Right ventricle myocardium inferior (tissue), 1 donor: ENCODE measurements around the gene LRRC23. TPM values are rescaled to one million over a fixed set of nuclear protein-coding genes. Genes with fewer than 3 reads are reported as not detected.
"Not testable (repeated sequence)": the region's sequence is repeated elsewhere in the genome, so short reads cannot be mapped to it uniquely, and the experiment has no call there.

Experiments
- ATAC-seq: fragments of 200-7000 bp; cut with Tn5 transposase; one replicate; pipeline ENCODE4 v1.9.1; 2020; ENCODE audit warnings: mild to moderate bottlenecking, moderate library complexity
- DNase-seq: peaks from one replicate; pipeline ENCODE4 v3.0.0; 2021; ENCODE audit errors: missing footprints
- intact Hi-C: fragments of 100-400 bp; cut with DNase I; formaldehyde crosslinking; loops from one replicate; pipeline ENCODE4 v1.11.0; 2022
- total RNA-seq: library from RNA; stranded (reverse); fragmentation: NEBNext Ultra II Directional; extraction: Animal tissue kit (Norgen Biotek cat#: 25700); gene quantifications from one replicate; pipeline ENCODE4 v1.2.1, GENCODE V29; 2021
- donor health status: DM: no; HTN: yes; CAD: no; lungs with severe emphysema.

The LRRC23 gene
- total RNA-seq, 1 donor from 2014 or later, result 9.4 TPM

DNA sequence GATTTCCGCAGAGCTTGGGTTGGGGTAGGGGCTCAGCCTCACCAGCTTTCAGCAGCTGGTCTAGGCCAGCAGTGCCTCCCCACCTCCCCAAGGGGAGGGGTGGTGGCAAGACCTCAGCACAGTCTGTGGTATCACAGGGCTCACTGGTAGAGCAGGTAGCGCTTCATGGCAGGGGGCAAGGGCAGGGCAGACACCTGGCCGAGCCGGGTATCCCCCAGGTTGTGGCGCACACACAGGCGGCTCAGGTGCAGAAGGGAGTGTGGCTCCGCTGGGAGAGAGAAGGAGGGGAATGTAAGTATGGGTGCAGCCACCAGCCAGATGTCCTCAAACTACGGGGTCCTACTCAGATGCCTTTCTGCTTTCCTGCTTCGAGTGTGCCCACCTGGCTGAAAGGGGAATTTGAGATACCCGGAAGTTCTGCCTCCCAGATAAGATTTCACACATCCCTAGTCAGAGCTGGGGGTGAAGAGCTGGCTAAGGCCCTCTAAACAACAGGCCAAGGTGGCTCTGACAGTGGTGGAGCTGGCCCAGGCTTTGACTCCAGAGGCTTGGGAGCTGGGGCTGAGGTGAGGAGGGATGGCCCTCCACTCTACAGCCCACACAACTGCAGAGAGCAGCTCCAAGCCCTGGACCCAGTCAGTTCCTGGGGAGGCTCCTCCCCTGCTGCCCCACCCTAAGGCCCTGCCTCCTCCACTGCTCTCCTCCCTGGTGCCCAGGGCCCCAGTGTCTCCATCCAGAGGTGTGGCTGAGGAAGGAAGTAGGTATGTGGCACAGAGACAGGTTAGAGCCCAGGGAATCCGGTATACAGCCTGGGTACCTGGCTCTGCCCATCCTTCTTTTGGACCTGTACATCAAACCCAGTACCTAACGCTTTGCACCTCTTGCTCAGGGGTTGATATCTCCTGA is 33.3 kb upstream of the LRRC23 start:
- DNase-seq, result no peak
- ATAC-seq, result no peak
- intact Hi-C loops, result loop anchor here (5.0 to 10.0 kb wide), 2 partner anchors 71 to 233 kb away; partner anchors contain the start of genes C12orf57, C1RL and RNU7-1

DNA sequence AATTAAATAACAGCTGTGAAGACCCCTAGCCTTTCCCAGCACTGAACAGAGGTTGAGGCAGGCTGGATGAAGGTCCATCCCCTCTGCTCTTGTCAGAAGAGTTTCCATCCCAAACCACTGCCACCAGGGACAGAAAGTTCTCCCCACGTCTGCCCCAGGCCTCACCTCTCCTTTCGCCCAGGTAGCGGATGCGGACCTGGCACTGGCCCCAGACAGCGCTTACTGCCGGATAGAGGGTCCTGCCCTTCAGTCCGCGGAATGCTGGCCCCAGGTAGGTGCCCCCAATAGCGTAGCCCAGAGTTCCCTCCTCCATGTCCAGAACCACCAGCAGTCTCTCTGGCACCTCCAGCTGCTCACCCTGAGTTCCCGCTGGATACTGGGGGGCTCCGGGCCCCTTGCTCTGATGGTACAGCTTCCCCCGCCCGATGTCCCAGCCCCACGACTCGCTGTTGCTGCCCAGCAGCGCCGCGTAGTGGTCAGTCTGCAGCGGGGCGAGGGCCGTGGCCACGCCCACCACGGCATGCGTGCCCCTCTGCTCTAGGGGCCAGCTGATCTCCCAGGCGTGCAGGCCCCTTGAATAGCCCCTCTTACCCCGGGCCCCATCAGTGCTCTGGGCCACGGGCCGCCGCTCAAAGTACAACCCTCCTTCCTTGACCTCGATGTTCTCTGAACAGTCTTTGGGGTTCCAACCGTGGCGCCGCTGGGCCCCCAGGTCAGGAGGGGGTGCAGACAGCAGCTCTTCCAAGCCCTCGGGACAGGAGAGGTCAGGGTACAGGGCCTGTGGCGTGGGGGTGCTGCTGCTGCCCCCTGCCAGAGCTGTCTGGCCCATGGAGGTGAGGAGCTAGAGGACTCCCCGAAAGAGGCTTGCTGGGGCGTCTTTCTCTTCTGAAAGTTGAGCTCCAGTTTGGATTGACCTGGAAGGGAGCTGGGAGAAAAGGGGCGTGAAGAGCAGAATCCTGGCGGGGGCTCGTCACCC is 32.3 kb upstream of the LRRC23 start:
- ATAC-seq (peak; percentile 75), DNase-seq (peak; percentile 93)
- intact Hi-C loops, result loop anchor here (2.0 to 10.0 kb wide), 3 partner anchors 18 to 232 kb away; partner anchors contain the start of genes C12orf57, C1RL and RNU7-1

DNA sequence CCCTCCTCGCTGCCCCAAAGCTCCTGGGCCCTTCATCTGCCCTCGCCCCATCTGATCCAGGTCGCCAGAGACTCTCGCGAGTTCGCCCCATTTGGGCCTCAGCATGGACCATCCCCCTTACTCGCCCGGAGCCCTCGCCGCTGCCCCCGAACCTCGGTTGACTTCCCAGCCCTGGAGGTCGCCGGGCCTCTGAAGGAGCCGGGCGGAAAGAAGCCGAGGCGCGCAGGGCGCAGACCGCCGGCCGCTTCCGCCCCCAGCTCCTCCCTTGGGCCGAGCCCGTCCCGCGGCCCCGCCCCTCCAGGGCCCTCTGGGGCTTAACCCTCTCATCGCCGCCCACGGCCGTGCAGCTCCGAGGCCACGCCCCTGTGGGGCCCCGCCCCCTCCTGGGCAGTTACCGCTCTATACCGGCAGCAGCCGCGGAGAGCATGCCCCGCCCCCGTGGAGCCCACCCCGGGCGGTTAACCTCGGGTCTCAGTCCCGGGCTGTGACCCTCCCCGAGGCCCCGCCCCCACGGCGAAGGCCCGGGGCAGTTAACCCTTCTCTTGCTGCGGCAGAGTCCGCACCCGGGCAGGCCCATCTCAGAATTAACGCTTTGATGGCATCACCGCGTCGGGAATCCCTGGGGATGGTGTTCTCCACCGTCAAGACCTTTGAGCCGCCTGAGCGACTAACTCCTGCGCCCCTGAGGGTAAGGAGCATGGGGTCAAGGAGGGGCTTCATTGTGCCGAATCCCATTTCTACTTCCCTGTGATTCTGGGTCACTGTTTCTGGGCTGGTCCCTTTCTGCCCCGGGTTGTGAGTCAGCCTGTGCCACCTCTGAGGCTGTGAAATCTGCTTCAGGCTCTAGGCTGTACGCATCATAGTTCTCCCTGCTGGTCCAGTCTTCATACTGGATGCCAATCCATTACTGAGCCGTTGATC is 31.3 kb upstream of the LRRC23 start, which contains the start of gene SPSB2:
Gene SPSB2, minus strand, starts transcription at position 210 of the 921 bp plus-strand sequence. CDS start 402 bp downstream, outside the sequence.
- ATAC-seq (peak; percentile 95), DNase-seq (peak; percentile 99)
- intact Hi-C loops, result loop anchor here (2.0 to 10.0 kb wide), 3 partner anchors 17 to 231 kb away; partner anchors contain the start of genes C12orf57, C1RL and RNU7-1

DNA sequence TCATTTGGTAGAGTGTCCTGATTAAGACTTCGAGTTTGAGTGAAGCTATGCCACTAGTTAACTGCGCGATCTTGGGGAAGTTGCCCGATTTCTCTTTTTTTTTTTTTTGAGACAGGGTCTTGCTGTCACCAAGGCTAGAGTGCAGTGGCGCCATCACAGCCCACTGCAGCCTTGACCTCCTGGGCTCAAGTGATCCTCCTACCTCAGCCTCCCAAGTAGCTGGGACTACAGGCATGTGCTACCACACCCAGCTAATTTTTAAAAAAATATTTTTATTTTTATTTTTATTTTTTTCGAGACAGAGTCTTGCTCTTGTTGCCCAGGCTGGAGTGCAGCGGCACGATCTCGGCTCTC is 30.6 kb upstream of the LRRC23 start:
- intact Hi-C loops, result loop anchor here (5.0 to 10.0 kb wide), 2 partner anchors 68 to 231 kb away; partner anchors contain the start of genes C12orf57, C1RL and RNU7-1
- ATAC-seq, DNase-seq: not testable (repeated sequence)

DNA sequence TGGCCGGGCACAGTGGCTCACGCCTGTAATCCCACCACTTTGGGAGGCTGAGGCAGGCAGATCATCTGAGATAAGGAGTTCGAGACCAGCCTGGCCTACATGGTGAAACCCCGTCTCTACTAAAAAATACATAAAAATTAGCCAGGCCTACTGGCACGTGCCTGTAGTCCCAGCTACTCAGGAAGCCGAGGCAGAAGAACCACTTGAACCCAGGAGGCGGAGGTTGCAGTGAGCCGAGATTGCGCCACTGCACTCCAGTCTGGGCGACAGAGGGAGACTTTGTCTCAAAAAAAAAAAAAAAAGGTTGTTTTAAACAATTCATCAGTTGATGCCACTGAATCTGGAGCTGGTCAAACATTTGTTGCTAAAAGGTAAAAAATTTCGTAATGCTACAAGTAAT is 24.8 kb upstream of the LRRC23 start:
- ATAC-seq, DNase-seq: not testable (repeated sequence)
- intact Hi-C loops, result loop anchor here (10.0 kb wide), 1 partner anchor 225 kb away; the partner anchor contains the start of gene C1RL

DNA sequence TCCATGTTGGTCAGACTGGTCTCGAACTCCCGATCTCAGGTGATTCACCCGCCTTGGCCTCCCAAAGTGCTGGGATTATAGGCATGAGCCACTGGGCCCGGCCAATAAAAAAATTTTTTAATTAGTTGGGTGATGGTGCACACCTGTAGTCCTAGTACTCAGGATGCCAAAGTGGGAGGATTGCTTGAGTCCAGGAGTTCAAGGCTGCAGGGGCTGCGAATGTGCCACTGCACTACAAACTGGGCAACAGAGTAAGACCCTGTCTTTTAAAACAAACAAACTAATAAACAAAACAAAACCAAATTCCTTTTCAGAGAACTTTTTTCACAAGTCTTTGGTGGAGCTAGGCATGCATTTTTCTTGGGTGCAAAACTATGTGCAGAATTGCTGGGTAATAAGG is 21.4 kb upstream of the LRRC23 start:
- intact Hi-C loops, result no loop called here
- DNase-seq, result no peak
- no peak for ATAC-seq

DNA sequence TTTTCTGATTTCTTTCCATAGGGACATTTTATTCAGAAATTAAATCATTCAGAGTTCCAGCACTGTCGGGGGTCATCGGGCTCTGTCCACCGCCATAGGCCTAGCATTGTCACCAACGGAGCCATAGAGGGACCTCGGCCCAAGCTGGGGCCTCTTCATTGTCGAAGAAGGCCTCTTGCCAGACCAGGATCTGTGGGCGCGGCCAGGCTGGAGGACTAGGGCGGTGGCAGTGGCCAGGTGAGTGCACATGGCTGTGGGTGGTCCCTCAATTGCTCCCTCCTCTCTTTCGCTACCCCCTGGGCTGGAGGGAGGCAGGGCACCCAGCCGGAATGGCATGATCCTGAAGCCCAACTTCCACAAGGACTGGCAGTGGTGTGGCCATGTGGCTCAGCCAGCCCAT is 20.9 kb upstream of the LRRC23 start:
- intact Hi-C loops, result no loop called here
- no peak for DNase-seq
- no peak for ATAC-seq

DNA sequence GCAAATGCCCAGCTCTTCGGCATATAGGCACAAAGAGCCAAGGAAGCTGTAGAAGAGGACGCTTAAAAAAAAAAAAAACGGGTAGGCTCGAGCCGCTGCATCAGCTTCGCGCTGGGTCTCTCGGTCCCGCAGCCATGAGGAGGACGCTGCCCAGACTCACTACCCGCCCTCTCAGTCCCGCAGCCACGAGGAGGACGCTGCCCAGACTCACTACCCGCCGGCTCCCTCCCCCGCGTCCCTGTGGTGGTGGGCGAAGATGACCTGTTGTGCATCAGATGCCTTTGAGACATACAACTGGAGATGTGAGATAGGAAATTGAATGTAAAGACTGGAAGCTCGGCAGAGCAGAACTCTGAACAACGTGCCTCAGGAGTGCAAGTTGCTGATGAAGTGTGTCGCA is 20.1 kb upstream of the LRRC23 start:
- intact Hi-C loops, result no loop called here
- DNase-seq (no peak), ATAC-seq (no peak)

DNA sequence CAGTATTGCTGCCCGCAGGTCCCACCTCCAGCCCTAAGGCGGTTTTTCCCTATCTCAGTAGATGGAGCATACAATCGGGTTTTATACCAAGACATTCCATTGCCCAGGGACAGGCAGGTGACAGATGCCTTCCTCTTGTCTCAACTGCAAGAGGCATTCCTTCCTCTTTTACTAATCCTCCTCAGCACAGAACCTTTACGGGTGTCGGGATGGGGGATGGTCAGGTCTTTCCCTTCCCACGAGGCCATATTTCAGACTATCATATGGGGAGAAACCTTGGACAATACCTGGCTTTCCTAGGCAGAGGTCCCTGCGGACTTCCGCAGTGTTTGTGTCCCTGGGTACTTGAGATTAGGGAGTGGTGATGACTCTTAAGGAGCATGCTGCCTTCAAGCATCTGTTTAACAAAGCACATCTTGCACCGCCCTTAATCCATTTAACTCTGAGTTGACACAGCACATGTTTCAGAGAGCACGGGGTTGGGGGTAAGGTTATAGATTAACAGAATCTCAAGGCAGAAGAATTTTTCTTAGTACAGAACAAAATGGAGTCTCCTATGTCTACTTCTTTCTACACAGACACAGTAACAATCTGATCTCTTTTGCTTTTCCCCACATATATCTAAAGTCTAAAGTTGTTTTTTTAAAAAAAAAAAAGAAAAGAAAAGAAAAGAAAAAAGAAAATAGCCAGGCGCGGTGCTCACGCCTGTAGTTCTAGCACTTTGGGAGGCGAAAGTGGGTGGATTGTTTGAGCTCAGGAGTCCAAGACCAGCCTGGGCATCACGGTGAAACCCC is 18.2 kb upstream of the LRRC23 start:
- DNase-seq, intact Hi-C loops, ATAC-seq: not testable (repeated sequence)

DNA sequence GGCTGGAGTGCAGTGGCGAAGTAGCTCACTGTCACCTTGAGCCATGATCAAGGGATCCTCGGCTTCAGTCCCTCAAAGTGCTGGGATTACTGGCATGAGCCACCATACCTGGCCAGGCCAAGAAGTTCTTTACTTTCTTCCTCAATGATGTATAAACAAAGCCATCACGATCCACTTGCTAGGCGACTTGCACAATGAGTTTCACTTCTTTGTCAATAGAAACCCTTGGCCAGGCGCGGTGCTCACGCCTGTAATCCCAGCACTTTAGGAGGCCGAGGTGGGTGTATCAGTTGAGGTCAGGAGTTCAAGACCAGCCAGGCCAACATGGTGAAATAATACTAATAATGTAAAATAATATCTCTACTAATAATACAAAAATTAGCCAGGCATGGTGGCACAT is 17.2 kb upstream of the LRRC23 start:
- DNase-seq, result no peak
- intact Hi-C loops, result no loop called here
- no peak for ATAC-seq

DNA sequence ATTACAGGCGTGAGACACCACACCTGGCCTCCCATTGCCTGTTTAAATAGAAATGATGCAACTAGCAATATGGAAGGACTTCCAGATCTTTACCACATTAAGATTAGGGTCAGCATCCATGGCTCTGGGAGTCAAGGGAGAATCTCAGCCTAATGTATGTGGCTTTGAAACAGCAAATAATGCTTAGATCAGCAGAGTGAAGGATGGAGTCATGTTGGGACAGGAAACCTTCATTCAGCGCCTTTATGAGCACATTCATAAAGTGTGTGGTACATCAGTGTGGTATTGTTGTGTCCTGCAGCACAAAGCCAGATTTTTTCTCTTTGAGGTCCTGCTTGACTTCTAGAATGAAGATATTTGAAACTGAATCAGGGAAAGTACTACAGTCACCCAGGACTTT is 16.3 kb upstream of the LRRC23 start:
- intact Hi-C loops, result no loop called here
- ATAC-seq, result no peak
- DNase-seq, result no peak

DNA sequence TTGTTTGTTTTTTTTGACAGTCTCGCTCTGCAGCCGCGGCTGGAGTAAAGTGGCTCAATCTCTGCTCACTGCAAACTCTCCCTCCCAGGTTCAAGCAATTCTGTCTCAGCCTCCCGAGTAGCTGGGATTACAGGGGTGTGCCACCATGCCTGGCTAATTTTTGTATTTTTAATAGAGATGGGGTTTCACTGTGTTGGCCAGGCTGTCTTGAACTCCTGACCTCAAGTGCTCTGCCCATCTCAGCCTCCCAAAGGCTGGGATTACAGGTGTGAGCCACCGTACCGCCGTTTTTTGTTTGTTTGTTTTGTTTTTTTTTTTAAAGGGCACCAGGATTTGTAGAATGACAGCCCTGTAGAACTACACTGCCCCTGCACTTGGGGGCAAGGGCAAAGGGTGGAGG is 15.8 kb upstream of the LRRC23 start:
- intact Hi-C loops, DNase-seq, ATAC-seq: not testable (repeated sequence)

DNA sequence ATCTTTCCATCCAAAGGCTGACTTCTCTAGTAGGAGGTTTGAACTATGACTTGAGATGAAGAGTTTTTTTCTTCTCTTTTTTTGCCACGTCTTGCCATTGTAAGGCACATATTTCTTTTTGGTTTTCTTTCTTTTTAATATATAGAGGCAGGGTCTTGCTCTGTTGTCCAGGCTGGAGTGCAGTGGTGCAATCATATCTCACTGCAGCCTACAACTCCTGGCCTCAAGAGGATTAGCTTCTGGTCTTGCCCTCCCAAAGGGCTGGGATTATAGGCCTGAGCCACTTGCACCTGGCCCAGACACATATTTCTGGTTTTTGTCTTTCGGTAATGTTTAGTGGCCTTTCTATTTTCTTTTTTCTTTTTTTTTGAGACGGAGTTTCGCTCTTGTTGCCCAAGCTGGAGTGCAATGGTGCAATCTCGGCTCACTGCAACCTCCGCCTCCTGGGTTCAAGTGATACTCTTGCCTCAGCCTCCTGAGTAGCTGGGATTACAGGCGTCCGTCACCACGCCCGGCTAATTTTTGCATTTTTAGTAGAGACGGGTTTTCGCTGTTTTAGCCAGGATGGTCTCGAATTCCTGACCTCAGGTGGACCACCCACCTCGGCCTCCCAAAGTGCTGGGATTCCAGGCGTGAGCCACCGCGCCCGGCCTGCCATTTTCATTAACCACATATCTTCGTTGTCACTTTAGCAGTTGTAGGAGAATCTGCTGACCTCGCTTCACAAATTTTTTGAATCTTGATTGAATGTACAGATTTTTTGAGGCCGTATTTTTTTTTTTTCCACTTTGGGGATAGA is 14.6 kb upstream of the LRRC23 start:
- not testable (repeated sequence) for ATAC-seq, DNase-seq
- intact Hi-C loops, result loop anchor here (2.0 kb wide), 1 partner anchor 17 kb away; the partner anchor contains the start of gene SPSB2

DNA sequence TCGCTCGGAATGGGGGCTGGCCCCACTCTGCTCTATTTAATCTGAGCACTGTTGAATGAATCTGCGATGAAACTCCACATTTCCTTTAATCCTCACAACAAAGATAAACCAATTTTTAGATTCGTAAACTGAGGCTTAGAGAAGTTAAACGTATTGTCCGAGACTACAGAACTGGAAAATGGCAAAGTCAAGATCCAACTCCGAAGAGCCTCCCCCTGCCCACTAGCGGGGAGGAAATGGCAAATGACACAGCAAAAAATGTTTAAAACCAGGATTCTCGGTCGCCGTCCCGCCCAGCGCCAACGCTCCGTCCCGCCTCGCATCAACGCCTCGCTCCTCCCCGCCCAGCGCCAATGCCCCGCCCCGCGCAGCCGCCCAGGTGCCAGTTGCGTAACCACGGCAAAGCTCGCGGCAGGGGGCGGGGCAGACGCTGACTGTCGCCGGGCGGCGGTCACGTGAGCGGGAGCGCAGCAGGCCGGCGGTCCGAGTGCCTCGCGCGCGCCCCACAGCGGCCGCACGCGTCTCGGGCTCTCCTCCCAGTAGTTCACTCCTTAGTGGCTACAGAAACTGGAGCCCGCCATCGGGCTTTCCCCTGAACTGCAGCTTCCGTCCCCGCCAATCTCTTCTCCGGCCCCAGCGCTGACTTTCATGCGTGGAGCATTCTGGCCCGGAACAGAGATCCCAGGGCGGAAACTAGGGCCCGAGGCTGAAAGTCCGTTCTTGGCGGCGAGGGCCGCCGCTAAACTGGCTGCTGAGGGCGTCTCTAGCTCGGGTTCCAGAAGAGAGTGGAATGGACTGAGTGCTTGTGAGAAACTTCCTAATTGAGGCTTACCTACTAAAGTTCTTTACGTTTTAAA is 13.6 kb upstream of the LRRC23 start:
- intact Hi-C loops, result loop anchor here (2.0 kb wide), 1 partner anchor 18 kb away; the partner anchor contains the start of gene SPSB2
- peak; percentile 99 for DNase-seq
- peak; percentile 97 for ATAC-seq

DNA sequence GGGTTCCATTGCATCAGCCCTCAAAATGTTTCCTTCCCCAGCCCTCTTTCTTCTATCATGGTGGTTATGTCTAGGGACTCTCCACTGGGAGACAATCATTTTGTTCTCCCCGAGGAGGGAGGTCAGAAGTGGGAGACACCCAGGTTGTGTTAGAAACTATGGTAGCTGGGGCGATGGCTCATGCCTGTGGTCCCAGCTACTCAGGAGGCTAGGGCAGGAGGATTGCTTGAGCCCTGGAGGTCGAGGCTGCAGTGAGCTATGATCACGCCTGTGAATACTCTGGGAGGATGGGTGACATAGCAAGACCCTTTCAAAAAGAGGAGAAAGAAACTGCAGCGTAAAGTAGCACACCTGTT is 13.0 kb upstream of the LRRC23 start:
- intact Hi-C loops, result loop anchor here (2.0 kb wide), 1 partner anchor 19 kb away; the partner anchor contains the start of gene SPSB2
- ATAC-seq, result peak; percentile 2
- no peak for DNase-seq
